Left hindlimb (tissue), 1 donor: ENCODE data around the gene MYO5B.

ENCODE experiments used
- DNase-seq: peaks from one replicate; pipeline ENCODE4 v3.0.0-alpha.2; 2018

Gene MYO5B

DNA sequence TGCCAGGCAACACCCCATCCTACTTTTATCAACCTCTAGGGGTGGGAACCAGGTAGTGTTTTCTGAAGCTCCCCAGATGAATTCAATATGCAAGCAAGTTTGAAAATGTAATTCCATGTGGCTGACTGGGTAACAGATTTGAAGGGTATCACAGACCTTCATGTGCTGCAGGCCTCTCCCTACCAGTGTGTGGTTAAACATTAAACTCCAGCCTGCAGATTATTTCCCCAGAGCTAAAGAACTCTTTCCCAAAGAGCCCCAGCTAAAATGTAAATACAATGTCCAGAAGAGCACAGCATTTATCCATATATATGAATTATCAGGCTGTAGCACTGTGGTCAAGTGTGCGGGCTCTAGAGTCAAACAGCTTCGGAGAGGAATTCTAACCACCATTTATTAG is 134.1 kb downstream of the MYO5B start:
- no peak for DNase-seq

DNA sequence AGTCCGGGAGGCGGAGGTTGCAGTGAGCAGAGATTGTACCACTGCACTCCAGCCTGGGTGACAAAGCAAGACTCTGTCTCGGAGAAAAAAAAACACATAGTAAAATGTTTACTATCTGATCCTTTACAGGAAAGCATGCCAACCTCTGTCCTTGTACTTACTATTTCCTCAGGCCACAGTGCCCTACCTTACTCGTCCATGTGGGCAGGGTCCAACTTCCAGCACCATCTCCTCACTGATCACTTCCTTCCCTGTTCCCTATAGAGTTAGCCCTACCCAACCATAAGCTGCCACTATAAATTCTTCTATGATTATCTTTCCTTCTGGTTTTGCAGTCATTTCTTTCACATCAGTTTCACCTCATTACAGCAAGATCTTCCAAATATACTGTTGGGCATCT is 136.2 kb downstream of the MYO5B start:
- DNase-seq = no peak

DNA sequence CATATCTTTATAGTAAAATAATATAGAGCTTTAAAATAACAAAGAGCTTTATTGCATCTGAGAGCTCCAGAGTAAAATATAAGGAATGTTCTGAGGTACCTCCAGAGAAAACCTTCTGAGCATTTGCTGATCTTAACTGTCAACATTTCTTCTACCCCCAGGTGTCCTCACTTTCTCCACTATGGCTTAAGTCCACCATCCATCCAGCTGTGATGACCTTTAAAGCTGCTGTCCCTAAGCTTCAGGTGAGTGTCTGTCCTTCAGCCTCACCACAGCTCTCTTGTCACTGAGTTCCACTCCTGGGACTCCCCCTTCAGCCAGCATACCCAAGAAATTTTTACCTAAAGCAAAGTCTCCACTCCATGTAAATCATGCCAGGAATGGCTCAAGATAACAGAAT is 137.9 kb downstream of the MYO5B start:
- DNase-seq = no peak

DNA sequence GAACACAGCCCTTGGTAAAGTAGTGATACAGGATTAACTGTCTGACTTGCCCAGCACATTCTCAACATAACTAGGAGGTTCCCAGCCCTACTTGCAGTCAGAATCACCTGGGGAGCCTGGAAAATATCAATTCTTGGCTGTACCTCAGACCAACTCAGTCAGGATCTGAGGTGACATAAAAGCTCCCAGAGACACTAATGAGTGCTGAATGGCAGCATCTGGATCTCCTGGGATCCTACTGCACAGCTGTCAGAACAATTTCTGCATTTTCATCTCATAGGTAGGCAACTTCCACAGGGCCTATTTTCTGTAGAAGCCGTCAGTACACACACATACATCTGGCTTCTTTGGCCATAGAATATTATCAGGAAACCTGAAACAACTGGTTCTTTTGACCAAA is 138.8 kb downstream of the MYO5B start:
- no peak for DNase-seq

DNA sequence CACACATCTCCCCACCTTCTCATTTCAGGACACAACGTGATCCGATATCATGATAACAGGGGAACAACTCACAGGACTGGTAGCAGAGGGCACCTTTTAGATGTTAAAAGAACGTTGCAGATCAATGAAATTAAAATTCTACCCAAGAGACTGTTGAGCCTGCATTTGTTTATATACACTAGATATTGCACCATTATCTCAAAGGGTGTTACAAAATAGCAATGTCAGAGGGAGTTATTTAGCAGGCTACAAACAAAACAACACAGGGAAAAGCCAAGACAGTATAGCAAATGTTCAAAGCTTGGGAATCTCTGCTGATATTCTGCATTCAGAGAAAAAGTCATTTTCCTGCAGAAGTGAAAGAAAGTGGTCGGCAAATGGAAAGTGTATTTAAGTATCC is 139.5 kb downstream of the MYO5B start:
- no peak for DNase-seq

DNA sequence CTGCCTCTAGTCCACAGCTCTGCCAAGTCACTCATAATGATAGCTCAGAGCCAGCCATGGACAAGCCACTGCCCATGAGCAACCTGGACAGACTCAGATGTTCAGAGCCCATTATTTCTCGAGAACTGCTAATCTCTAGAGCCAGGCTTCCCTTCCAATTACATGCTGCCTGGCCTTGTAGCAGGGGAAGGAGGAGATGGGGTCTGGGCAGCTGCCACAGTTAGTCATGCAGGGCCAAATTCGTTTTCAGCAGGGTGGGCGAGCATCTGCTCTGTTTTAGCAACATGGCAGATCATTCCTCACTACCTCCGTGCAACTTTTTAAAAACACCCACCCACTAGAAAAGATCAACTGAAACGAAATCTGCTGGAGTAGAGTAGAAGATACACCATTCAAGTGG is 141.8 kb downstream of the MYO5B start:
- no peak for DNase-seq

DNA sequence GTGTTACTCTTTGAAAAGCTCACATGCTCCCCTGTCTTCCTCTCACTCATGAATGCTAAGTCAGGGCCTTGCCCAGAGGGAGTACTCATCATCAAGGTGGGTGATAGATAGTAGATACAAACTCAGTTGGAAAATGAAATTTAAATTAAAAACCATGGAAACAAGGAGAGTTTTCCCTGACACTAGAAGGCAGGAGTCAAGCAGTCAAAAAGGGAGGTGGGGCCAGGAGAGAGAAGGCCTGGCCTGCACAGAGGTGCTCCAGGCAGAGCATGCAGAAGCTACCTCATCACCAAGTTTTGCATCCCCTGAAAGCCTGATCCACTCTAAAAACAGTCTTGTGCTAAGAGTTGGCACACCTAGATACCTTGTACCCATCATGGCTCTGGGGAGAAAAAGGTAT is 143.7 kb downstream of the MYO5B start:
- DNase-seq = no peak

DNA sequence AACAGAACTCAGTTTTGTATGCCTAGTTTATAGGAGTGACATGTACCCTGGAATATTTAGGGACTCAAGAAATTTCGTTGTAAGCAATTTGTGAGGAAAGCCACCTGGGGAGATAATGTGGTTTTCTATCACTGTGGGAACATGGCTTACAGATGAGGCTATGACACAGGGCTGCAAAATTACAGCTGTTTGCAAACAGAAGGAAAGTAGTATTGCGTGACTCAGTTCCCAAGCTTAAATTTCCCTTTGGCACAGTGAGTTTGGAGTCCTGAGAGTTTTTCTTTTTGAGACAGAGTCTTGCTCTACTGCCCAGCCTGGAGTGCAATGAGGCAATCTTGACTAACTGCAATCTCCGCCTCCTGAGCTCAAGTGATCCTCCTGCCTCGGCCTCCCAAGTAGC is 149.8 kb downstream of the MYO5B start:
- no peak for DNase-seq

DNA sequence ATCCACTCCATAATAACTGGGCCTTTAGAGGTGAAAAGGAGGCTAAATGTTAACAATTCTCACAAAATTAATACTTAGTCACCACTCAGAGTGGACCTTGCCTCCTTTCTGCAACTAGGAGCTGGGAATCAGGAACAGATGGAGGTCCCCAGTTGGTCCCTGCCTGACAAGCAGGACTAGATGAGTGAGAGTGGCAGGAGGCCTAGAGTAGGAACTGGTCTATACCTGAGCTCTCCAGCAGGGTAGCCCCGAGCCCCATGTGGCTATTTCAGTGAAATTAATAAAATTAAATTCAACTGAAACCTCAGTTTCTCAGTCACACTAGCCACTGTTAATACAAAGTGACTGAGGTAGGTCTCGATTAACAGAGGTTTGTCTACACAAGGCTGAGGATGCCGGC is 150.5 kb downstream of the MYO5B start:
- DNase-seq = no peak

DNA sequence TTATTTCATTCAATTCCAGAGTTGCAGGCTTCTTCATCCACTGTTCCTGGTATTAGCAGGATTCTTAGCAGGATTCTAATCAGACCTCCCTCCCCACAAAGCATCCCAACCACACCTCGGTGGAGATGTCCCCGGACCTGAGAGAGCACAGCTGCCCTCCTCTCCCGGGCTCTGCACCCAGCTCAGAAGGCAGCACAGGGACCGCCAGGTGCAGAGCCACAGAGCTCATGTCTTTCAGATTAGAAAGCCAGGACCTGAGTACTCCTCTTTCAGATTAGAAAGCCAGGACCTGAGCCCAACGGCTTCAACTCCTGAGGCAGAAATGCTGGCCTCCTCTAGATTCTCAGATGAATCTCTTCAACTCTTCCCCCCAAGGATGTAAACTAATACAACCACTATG is 152.3 kb downstream of the MYO5B start:
- DNase-seq = no peak

DNA sequence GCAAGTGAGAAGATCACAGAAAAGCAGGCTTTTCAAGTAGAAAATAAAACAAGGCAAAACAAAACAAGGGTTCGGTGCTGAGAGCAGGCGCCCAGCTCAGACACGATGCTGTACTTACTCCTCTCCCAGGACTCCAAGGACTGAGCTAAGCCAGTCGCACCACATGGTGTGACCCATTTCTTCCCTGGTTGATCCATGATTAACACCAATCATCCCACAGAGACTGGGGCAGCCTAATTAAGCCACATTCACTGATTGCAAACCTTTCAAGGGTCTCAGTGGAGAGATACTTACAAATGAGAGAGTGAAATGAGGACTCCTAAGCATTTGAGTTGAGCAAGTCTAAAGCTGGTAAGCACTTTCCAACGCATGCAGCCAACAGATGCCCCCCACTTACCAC is 155.2 kb downstream of the MYO5B start:
- no peak for DNase-seq

DNA sequence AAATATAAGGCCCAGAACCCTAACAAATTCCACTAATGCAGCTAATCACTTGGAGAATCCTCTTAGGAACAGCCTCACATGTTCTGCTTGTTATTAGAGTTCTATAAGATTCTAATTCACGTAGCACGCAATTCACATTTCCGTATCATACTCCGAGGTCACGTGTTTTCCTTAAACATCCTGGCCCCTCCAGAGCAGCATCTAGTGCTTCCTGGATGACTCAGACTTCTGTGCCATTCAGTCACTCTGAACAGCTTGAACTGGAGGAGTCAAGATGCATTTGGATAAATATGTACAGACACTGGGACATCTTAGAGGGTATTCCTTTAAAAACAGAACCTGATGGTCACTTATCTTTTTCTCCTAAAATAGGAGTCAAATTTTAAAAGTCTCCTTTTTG is 156.5 kb downstream of the MYO5B start:
- no peak for DNase-seq

DNA sequence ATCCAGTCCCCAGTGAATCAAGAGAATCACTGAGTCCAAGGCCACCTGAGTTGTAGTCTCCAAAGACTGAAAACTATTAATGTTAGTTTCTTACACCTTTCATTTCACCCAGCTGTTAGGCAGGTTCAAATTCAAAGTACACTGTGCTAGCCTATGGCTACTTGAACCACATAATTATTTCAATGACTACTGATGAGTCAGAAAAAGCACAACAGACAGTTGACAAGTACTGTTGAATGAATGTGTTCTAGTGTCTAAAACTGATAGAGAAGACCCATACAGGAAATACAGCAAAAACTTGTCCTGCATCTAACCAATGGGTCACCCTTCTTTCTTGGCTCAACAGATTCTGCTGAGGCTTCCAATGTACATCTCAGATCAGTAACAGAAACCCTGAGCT is 160.9 kb downstream of the MYO5B start:
- no peak for DNase-seq

DNA sequence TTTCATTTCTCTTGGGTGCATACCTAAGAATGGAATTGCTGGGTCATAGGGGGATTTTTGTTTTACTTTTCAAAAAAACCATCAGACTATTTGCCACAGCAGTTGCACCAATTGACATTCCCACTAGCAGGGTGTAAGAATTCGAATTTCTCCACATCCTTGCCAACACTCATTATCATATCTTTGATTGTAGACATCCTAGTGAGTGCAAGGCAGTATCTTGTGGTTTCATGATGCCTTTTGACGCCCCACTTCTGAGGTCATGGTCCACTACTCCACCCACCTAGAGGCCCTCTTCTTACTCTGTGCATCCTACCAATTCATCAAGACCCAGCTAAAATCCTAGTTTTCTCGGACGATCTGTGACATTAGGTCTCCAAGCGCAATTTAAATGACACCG is 161.9 kb downstream of the MYO5B start:
- no peak for DNase-seq

DNA sequence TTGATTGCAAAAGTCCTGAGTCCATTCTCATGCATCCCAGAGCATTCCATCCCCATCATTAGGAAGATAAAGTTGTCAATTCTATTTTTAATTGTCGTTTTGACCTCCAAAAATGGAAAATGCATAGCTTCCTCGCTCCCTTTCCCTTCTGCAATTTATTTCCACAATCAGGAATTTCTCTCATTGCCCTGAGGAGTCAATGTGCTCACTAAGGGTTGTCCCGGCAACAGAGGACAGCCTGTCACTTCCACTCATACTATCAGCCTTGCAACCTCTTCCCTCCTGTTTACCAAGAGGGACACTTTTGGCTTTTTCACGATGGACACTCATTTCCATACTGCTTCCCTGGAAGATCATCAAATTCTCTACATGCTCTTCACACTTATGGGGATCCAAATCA is 164.8 kb downstream of the MYO5B start:
- no peak for DNase-seq

DNA sequence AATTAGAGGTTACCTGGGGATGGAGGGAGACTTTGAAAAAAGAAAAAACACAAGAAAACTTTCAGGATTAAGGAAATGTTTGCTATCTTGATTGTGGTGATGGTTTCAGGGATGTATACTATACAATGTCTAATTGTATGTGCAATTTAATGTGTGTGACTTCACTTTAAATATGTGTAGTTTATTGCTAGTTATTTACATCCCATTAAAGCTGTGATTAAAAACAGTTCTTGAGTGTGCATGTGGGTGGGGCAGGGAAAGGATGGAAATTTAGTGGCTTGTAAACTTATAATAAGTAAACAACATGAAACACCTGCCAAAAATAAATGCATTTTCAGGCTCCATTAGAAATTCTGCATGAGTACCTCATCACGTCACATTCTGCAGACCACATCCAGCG is 167.0 kb downstream of the MYO5B start:
- no peak for DNase-seq

DNA sequence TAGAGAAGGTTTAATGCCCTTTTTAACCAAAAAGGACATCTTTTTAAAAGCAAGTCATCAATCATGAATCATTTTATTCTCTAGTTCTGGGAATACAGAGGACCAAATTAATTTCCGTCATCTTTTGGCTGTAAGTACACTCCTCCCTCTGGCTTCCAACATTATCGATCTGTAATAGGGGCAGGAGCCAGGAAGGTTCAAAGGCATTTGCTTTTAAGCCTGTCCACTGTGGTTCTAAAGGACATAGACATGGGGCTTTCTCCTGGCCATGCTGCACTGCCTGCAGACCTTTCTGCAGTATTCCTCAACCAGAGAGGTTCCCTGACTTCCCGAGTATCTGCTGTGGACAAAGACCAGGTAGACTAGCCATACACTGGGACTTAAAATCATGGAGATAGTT is 170.5 kb downstream of the MYO5B start:
- no peak for DNase-seq

DNA sequence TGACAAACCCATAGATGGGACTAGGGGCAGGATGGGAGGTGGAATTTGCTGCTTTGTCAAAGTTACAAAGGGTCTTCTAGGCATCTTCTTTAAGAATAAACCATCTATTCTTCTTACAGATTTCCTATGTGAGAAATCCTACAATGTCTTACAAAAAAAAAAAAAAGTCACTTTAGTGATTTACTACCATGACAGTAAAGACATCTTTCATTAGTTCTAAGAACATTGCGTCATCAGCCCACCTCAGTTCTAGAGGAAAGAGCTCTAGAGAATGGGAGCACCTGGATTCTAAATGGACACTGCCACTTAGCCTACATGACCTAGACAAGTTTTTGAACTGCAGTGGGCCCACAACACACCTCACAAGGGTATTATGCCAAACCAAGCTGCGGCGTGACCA is 172.0 kb downstream of the MYO5B start:
- DNase-seq = no peak

DNA sequence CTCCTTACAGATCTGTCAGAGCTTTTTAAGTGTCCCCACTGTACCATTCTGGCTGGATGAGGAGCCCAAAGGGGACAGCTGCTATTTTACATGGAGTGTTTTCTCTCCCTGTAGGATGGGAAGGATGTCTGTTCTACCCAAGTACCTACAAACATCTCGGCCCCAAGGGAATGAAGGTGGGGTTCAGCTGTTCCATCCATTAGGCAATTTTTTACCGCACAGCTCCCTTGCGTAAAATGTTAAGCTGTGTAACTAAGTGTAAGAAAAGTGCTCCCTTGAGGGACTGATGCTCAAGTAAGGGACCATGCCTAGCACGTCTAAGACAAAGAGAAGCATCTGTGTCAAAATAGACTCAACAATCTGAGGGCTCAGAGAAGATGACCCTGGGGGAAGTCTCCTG is 180.3 kb downstream of the MYO5B start:
- DNase-seq = no peak

DNA sequence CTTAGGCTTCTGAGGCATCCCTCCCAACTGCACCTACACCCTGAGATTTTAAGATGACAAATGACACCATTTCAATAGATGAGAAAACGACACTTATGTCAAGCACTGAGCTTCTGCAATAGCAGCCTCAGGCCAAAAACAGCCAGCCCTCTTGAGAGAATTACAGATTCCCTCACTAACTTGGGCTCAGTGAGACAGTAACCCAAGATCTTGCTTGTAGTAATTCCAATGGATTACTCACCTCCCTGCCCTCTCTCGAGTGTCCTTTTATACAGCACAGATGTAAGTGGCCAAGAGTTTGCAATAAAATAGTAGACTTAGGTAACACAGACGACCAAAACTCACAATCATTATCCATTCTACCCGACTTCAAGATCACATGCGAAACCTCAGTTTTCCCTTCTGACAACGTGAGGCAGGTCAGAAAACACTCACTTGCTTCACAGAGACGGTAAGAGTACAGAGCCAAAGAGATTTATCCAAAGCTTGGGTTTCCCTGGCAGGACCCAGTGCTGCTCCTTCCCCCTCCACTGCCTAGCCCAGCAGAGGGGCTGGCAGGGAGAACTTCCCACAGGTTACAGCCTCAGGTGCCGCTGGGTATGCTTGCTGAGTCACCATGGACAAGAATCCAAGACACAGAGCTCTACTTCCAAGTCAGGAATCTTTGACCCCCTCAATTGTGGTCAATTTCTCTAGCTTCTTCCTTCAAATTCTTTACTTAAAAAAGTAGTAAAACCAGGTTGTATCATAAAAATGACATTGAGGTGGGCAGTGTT is 181.4 kb downstream of the MYO5B start:
- no peak for DNase-seq

DNA sequence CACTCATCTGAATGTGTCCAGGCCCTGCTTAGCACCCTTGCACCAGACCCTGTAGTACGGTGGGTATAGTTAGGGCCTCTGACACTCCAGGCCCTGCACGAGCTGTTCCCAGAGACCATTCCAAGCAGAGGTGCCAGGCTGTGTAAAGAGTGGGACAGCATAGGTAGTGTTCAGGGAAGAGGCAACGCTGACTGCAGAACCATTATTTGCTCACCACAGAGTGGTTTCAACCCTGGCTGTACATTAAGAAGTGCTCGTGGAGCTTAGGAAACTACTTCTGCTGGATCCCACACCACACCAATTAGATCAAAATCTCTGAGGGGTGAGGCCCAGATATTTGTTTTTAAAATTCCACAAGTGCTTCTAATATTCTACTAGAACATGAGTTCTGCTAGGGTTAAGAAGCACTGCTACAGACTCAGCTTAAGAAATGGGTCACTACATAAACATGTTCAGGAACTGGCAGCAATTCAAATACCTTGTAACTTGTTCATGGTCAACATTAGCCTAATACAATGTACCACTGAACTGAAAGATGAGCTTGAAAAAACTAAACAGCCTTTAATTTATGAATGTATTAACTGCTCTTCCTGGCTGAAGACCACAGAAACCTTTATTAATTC is 183.0 kb downstream of the MYO5B start:
- DNase-seq = no peak

DNA sequence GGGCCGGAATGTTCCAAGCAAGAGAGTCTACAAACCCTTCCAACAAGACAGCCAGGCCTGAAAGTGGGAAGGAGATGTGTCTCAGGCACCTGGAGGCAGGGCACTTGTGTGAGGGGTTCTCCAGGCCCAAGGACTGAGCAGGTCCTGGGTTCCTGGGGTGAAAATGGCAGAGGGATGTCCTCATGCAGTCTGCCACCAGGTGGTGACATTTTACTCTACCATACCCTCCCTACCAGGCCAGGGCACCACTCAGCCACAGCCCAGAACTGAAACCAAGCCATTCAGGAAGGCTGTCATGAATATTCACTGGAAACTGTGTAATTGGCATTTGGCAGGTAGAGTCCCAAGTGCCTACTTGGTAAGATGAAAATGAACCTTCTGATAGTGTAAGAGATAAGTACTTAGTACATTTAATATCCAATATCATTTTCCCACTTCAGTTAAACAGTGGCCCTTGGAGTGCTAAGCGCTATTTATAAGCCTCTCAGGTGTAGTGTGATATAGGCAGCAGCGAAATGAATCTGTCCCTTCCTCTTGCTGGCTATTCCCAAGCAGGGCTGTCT is 185.1 kb downstream of the MYO5B start:
- DNase-seq = no peak

DNA sequence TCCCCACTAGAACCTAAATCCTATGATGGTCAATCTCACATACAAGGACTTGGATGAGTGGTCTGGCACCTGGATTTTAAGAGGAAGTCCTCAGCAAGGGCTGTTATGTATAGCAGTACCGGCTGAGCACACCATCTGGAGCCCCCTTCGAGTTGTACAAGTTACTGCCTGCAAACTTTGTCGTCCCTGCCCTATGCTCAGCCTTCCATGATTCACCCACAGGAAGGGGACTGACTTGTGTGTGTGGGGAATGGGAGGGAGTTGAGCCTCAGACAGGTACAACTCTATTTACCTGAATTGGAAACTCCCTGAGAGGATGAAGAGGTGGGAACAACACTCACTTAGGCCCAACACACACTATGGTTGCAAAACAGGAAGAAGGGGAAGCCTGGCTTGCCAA is 186.6 kb downstream of the MYO5B start:
- DNase-seq = no peak

DNA sequence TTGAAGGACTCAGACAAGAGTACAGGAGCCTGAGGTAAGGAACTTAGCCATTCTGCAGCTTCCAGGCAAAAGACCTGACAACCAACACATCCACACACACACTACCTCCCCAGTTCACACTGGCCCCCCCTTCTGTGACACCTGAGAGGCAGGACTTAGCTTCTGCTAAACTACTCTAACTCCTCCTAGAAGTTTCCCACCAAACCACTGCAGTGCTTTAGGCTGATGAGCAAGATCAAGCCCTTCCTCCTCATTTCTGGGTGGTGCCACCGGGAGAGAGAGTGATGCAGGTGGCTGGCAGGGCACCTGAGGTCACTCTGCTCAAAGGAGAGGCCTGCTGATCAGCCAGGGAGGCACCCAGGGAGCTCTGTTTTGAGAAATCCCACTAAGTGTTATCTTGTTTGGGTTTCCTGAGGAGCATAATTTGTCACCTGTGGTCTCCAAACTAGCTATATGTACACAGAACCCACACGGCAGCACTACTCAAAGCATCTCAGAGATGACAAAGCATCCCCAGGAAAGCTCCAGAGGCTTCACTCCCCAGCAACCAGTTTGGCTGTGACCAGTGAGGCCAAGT is 188.4 kb downstream of the MYO5B start:
- no peak for DNase-seq
